ENCODE measurements around the gene POPDC3.
"Not testable (repeated sequence)": the region's sequence is repeated elsewhere in the genome, so short reads cannot be mapped to it uniquely, and the experiment has no call there.

POPDC3 gene

GRCh38 chr6:105194591-105194990 is 14.8 kb upstream of the POPDC3 start:
- no peak for DNase-seq

- DNase-seq, result no peak
These were observed 14.3 kb upstream of the POPDC3 start for GRCh38 chr6:105194106-105194505.

GRCh38 chr6:105193647-105194046 is 13.8 kb upstream of the POPDC3 start:
- no peak for DNase-seq

- no peak for DNase-seq
These were observed 13.1 kb upstream of the POPDC3 start for GRCh38 chr6:105192707-105193465.

GRCh38 chr6:105191351-105191750 is 11.5 kb upstream of the POPDC3 start:
- no peak for DNase-seq

GRCh38 chr6:105189026-105189820 is 9.4 kb upstream of the POPDC3 start:
- no peak for DNase-seq

GRCh38 chr6:105188251-105188650 is 8.4 kb upstream of the POPDC3 start:
- DNase-seq, result no peak

GRCh38 chr6:105186576-105186975 is 6.8 kb upstream of the POPDC3 start:
- no peak for DNase-seq

GRCh38 chr6:105184921-105185320 is 5.1 kb upstream of the POPDC3 start:
- DNase-seq, result no peak

GRCh38 chr6:105181981-105182515 is 2.2 kb upstream of the POPDC3 start:
- DNase-seq, result no peak

- no peak for DNase-seq
These were observed 1.2 kb downstream of the POPDC3 start for GRCh38 chr6:105178636-105179035.

- DNase-seq, result no peak
These were observed 1.7 kb downstream of the POPDC3 start for GRCh38 chr6:105178110-105178509.

GRCh38 chr6:105177556-105177955 is 2.3 kb downstream of the POPDC3 start:
- no peak for DNase-seq

- no peak for DNase-seq
These were observed 5.3 kb downstream of the POPDC3 start for GRCh38 chr6:105174512-105174911.

- DNase-seq, result not testable (repeated sequence)
These were observed 7.3 kb downstream of the POPDC3 start for GRCh38 chr6:105172515-105172914.

- DNase-seq, result no peak
These were observed 9.8 kb downstream of the POPDC3 start for GRCh38 chr6:105170059-105170458.

GRCh38 chr6:105167914-105168313 is 11.9 kb downstream of the POPDC3 start:
- DNase-seq, result no peak

- DNase-seq, result no peak
These were observed 15.4 kb downstream of the POPDC3 start for GRCh38 chr6:105164418-105164817.

- DNase-seq, result no peak
These were observed 16.6 kb downstream of the POPDC3 start for GRCh38 chr6:105163183-105163582.

GRCh38 chr6:105162377-105162776 is 17.4 kb downstream of the POPDC3 start:
- DNase-seq, result no peak

- no peak for DNase-seq
These were observed 18.4 kb downstream of the POPDC3 start for GRCh38 chr6:105161421-105161820.

- no peak for DNase-seq
These were observed 26.1 kb downstream of the POPDC3 start for GRCh38 chr6:105153676-105154075.

- DNase-seq, result no peak
These were observed 26.9 kb downstream of the POPDC3 start for GRCh38 chr6:105152880-105153279.

GRCh38 chr6:105151644-105152043 is 28.2 kb downstream of the POPDC3 start:
- DNase-seq, result no peak
